ENCODE measurements around the gene KMT5B.

The KMT5B gene

DNA sequence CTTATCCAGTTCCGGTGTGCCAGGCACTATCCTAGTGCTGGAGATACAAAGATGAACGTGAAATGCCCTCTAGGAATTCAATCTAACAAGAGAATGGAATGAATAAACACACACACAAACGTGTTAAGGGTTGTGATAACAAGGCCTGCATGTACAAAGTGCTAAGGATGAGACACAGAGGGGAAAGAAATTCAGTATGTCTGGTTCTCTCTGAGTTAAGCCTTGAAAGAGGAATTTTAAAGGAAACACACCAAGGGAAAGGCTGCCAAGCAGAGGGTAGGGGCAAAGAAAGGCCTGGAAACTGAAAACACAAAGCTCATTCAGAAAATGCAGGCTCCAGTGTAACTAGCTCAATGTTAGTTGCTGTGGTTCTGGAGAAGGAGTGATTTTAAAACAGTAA lies 96.1 kb downstream of the KMT5B start:
- no peak for DNase-seq

DNA sequence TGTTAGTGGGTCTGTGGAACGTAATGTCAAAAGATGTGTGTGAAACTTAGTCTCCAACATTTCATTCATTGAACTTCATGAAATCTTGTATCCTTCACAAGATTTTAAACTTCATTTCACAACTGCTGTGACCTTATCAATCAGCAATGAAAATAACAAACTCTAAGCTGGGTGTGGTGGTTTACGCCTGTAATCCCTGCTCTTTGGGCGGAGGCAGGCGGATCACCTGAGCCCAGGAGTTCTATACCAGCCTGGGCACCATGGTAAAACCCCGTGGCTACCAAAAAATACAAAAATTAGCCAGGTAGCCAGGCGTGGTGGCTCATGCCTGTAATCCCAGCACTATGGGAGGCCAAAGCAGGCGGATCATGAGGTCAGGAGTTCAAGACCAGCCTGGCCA lies 97.0 kb downstream of the KMT5B start:
- no peak for DNase-seq

DNA sequence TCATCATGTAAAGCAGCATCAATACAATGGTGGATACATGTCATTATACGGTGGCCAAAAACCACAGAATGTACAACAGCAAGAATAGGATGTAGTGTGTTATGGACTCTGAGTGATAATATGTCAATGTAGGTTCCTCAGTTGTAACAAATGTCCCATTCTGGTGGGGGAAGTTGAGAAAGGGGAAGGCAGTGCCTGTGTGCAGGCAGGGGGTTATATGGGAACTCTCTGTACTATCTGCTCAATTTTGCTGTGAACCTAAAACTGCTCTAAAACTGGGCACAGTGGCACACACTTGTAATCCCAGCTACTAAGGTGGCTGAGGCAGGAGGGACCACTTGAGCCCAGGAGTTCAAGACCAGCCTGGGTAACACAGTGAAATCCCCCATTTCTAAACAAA lies 97.8 kb downstream of the KMT5B start:
- DNase-seq = no peak

DNA sequence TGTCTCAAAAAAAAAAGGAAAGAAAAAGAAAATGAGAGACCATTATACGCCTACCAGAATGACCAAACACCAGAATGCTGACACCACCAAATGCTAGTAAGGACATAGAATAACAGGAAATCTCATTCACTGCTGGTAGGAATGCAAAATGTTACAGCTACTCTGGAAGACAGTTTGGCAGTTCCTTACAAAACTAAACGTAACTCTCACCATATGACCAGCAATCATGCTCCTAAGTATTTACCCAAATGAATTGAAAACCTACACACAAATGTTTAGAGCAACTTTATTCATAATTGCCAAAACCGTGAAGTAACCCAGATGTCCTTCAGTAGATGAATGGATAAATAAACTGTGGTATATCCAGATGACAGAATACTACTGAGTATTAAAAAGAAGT lies 99.1 kb downstream of the KMT5B start:
- DNase-seq = no peak

DNA sequence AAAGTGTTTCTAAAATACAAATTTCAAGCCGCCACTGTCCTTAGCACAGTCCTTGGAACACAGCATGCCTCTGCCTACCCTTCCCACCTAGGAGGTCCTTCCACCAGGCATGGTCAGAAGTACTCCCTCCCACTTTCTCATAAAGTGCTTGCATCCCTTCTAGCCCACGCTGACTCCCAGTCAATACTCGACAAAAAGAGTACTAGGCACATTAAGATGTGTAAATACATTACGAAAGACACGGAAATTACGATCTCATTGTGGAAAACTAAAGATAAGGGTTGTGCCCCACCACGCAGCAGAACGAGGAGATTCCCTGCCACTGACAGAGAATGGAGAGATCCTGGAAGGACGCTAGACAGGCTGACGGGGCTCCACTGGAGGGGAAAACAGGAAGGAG lies 105.4 kb downstream of the KMT5B start:
- DNase-seq = no peak

DNA sequence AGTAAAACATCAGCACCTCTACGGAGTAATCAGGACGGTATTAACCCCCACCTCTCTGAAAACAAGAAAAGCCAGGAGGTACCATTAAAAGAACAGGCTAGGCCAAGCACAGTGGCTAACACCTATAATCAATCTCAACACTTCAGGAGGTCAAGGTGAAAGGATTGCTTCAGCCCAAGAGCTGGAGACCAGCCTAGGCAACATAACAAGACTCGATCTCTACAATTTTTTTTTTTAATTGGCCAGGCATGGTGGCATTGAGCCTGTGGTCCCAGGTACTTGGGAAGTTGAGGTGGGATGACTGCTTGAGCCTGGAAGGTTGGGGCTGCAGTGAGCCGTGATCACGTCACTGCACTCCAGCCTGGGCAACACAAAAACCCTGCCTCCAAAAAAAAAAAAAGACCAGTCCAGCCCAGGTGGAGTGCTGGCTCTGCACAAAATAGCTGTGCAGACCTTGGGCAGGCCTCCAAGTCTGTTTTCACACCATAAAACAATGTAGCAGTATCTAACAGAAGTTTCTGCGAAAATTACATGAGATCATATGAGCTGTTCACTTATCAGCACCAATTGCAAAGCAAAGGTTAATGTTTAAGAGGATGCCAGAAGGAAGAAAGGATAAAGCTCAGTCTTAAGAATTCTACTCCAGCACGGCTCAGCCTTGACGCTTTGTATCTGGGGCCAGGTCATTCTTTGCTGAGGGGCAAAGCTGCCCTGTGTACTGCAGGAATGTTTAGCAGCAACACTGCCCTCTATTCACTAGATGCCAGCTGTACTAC lies 106.7 kb downstream of the KMT5B start:
- DNase-seq = no peak
